Right lobe of liver (tissue), 6 donors: ENCODE data around the gene DIRAS1. TPM values are rescaled to one million over a fixed set of nuclear protein-coding genes. Genes with fewer than 3 reads are reported as not detected.

Source experiments
- ATAC-seq, 4 donors: fragments of 200-7000 bp; cut with Tn5 transposase; one replicate each; pipeline ENCODE4 v1.9.1; 2020; ENCODE audit warnings: mild to moderate bottlenecking in 4 of 4, moderate library complexity in 4 of 4
- DNase-seq, 3 donors: peaks; one replicate each; pipeline ENCODE4 v3.0.0-alpha.2; 2020
- H3K27ac ChIP-seq, 3 donors: fragments of 200-600 bp; one replicate each; pipeline ENCODE4 v1.8.0; 2022
- H3K27me3 ChIP-seq, 2 donors: fragments of 200-600 bp; one replicate each; pipeline ENCODE4 v1.8.0; 2022
- H3K36me3 ChIP-seq, 4 donors: fragments of 200-600 bp; sonication (generic) in 1 of 4; one replicate each; pipeline versions ENCODE4 v1.5.1 to v1.8.0; 2017 to 2022; ENCODE audit warnings: control low read depth in 1 of 4
- H3K4me1 ChIP-seq, 4 donors: fragments of 200-600 bp; sonication (generic) in 1 of 4; one replicate each; pipeline versions ENCODE4 v1.5.1 to v1.8.0; 2017 to 2022; ENCODE audit warnings: control low read depth in 1 of 4
- H3K4me3 ChIP-seq, 3 donors: fragments of 200-600 bp; one replicate each; pipeline ENCODE4 v1.8.0; 2022
- H3K9me3 ChIP-seq, 4 donors: fragments of 200-600 bp; sonication (generic) in 1 of 4; one replicate each; pipeline versions ENCODE4 v1.5.1 to v1.8.0; 2017 to 2022; ENCODE audit warnings: control low read depth in 1 of 4
- POLR2A ChIP-seq: fragments of 450-650 bp; IDR thresholded peaks from one replicate; pipeline ENCODE4 v1.6.1; 2017; ENCODE audit warnings: antibody characterized with exemption, mild to moderate bottlenecking
- WGBS: methylation state at CpG from one replicate; pipeline ENCODE4 v1.1.6; 2018; ENCODE audit warnings: low coverage, low lambda C conversion rate; ENCODE audit not compliant: insufficient coverage; ENCODE audit errors: missing lambda C conversion rate; 5-methylcytosine and 5-hydroxymethylcytosine counted together
- intact Hi-C, 2 donors: fragments of 100-400 bp; cut with DNase I; formaldehyde crosslinking; loops; one replicate each; pipeline versions ENCODE4 v1.11.2 to v1.14.1; 2022
- total RNA-seq, 6 experiments: library from RNA; depleted of rRNA in 2 of 6; stranded (reverse); fragments of >200 nt in 2 of 6; fragmentation: NEBNext Ultra II Directional in 3 of 6; extraction: Animal tissue kit (Norgen Biotek cat#: 25700) in 3 of 6; gene quantifications; one replicate each; pipeline versions ENCODE4 v1.1.0 to v1.2.4, GENCODE V29; 2016 to 2023
- TF ChIP-seq, protein P1 (sequence below), 4 donors: fragments of 200-600 bp in 3 of 4; fragments of 450-650 bp in 1 of 4; IDR thresholded peaks; one replicate each; pipeline versions ENCODE4 v1.5.1 to v1.8.0; 2016 to 2022; ENCODE audit warnings: antibody characterized with exemption in 4 of 4, mild to moderate bottlenecking in 2 of 4
- donor health status: DM: no; HTN: yes; CAD: no.
- donor health status: DM: no; HTN: no; CAD: no.
- donor health status: DM: no; HTN: no; CAD: no.
- donor health status: DM: no; HTN: yes; CAD: no.
- donor health status: DM: no; HTN: yes; CAD: no.

Gene DIRAS1
- total RNA-seq, 6 experiments from 2014 or later: 0.19 to 1.6 TPM; not detected in 4

DNA sequence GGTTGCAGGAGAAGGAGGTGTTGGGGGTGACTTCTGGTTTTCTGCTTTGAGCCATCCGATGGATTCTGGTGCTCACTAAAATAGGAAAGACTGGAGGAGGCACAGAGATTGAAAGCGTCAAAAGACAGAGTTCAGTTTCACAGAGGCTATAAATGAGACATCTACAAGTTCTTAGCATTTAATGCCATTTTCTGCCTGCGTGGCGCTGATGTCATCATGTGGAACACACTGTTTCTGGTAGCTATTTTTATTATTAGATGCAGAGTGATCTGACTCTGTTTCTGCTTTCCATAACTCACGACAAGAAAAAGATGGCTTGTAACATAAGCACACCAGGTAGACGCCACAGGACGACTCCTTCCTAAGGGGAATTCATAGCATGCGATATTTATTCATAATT is 21.9 kb upstream of the DIRAS1 start:
- DNase-seq (no peak), ATAC-seq (no peak)
- intact Hi-C loops: no loop called here
- Histone ChIP-seq H3K4me1 (peaks cover 0 to 7% (median 0%) of the 10 kb centered on the region in 4 donors), H3K27ac (no peak overlapping the region), H3K27me3 (no peaks in the 10 kb centered on the region), H3K9me3 (no peaks in the 10 kb centered on the region), H3K36me3 (no peaks in the 10 kb centered on the region), H3K4me3 (no peak overlapping the region)
- WGBS: 56% methylated on average over 8 of the region's 8 CpGs
- no peak for TF ChIP-seq POLR2A
- TF ChIP-seq, protein P1, sequence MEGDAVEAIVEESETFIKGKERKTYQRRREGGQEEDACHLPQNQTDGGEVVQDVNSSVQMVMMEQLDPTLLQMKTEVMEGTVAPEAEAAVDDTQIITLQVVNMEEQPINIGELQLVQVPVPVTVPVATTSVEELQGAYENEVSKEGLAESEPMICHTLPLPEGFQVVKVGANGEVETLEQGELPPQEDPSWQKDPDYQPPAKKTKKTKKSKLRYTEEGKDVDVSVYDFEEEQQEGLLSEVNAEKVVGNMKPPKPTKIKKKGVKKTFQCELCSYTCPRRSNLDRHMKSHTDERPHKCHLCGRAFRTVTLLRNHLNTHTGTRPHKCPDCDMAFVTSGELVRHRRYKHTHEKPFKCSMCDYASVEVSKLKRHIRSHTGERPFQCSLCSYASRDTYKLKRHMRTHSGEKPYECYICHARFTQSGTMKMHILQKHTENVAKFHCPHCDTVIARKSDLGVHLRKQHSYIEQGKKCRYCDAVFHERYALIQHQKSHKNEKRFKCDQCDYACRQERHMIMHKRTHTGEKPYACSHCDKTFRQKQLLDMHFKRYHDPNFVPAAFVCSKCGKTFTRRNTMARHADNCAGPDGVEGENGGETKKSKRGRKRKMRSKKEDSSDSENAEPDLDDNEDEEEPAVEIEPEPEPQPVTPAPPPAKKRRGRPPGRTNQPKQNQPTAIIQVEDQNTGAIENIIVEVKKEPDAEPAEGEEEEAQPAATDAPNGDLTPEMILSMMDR (IDR thresholded peaks at IDR 0.05): no peak

DNA sequence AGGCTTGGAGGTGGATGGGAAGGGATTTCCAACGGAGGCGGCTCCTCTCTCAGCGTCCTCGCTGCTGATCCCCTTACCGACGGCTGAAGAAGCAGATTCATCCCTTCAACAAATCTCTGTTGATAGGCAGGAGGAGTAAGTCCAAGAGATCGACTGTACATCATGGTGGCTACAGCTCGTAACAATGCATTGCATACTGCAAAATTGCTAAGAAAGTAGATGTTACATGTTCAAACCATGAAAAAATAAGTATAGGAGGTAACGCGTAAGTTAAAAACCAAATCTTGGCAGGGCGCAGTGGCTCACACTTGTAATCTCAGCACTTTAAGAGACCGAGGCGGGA is 19.1 kb upstream of the DIRAS1 start:
- Histone ChIP-seq H3K36me3 (peaks cover 0 to 4% (median 0%) of the 10 kb centered on the region in 4 donors), H3K4me3 (peak overlapping the region in 1 of 3 donors; percentile 96), H3K4me1 (peaks cover 0 to 7% (median 0%) of the 10 kb centered on the region in 4 donors), H3K27ac (no peak overlapping the region), H3K9me3 (no peaks in the 10 kb centered on the region), H3K27me3 (no peaks in the 10 kb centered on the region)
- TF ChIP-seq, protein P1 (IDR thresholded peaks at IDR 0.05): no peak
- TF ChIP-seq POLR2A: no peak
- 38% methylated on average over 13 of the region's 13 CpGs for WGBS
- intact Hi-C loops: no loop called here
- no peak for ATAC-seq
- DNase-seq: no peak

DNA sequence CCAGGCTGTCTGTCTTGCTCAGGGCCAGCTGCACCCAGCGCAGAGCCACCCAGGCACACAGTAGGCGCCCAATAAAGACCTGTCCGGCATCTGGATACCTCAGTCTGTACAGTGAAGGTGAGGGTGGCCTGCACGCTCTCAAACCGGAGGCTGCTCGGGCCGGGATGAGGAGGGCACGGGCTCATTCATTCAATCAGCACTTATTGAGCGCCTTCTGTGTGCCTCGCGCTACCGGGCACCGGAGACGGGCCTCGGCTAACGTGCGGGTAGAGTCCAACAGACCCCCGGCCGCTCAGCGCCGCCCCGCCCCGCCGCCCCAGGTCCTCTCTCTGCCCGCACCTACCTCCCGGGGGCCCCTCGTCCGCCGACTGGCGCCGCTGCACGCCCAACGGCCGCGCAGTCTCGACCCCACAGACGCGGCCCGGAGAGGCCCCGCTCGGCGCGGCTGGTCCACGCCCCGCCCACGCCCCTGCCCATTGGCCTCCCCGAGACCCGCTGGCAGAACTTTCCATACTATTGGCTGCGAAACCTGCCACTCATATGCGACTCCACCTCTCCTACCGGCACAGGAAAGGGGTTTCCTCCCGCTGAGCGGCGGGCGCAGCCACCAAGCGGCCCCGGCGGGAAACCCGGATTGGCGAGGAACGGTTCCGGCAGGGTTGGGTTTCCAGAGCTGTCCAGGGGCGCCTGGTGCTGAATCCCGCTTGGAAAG is 18.6 kb upstream of the DIRAS1 start, which contains the start of gene SLC39A3:
Gene SLC39A3, minus strand, starts transcription at position 416 of the 712 bp plus-strand sequence. CDS start 2,760 bp downstream, outside the sequence.
- intact Hi-C loops: no loop called here
- WGBS: 5% methylated on average over 3 of the region's 64 CpGs
- peak; percentile 100 for ATAC-seq
- peak within 1 kb of the TSS; percentile 91 to 96 (median 92) for H3K4me3 ChIP-seq
- TF ChIP-seq POLR2A: no peak
- TF ChIP-seq, protein P1 (IDR thresholded peaks at IDR 0.05): peak in 2 of 4 donors; percentile 14 to 43
- DNase-seq: peak; percentile 97 to 100 (median 98)
- no peaks in the 10 kb centered on the region for H3K9me3 ChIP-seq
- no peaks in the 10 kb centered on the region for H3K27me3 ChIP-seq
- peaks cover 0 to 7% (median 0%) of the 10 kb centered on the region in 4 donors for H3K4me1 ChIP-seq
- H3K27ac ChIP-seq: peak within 1 kb of the TSS in 1 of 3 donors; percentile 10
- H3K36me3 ChIP-seq: peaks cover 0 to 4% (median 0%) of the 10 kb centered on the region in 4 donors

DNA sequence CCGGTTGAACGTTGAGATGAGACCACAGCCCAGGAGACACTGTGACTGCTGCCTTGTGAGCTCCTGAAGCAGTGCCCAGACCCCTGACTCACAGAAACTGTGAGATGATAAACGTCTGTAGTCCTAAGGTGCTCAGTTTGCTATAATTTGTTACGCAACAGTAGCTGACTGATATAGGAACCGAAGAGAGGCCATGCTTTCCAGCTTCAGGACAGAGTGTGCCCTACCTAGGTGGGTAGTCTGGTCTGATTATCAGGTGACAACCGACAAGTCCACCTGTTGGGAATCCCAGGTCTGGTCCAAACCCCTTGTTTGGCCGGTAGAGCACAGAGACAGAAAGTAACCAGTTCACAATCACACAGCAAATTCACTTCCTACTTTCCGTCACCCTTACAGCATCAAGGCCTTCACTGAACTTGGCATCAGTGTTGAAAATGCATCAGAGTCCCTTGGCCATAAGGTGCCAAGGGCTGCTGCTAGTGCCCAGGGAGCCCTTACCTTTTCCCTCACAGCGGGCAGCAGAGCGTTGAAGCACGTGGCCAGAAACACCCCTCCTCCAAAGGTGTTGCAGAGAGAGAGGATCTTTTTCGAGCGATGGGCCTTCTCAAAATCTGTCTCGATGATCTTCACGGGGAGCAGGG is 15.5 kb upstream of the DIRAS1 start:
- H3K9me3 ChIP-seq: no peaks in the 10 kb centered on the region
- DNase-seq (no peak), ATAC-seq (no peak)
- intact Hi-C loops: no loop called here
- TF ChIP-seq POLR2A: no peak
- TF ChIP-seq, protein P1 (IDR thresholded peaks at IDR 0.05): no peak
- WGBS: 80% methylated on average over 7 of the region's 15 CpGs
- H3K4me3 ChIP-seq: no peak overlapping the region
- no peaks in the 10 kb centered on the region for H3K27me3 ChIP-seq
- peaks cover 0 to 7% (median 0%) of the 10 kb centered on the region in 4 donors for H3K4me1 ChIP-seq
- H3K36me3 ChIP-seq: peaks cover 0 to 4% (median 0%) of the 10 kb centered on the region in 4 donors
- no peak overlapping the region for H3K27ac ChIP-seq
